ENCODE data around the gene KCP. TPM values are rescaled to one million over a fixed set of nuclear protein-coding genes. Genes with fewer than 3 reads are reported as not detected.
"Not testable (repeated sequence)": the region's sequence is repeated elsewhere in the genome, so short reads cannot be mapped to it uniquely, and the experiment has no call there.

Gene KCP
- polyA plus RNA-seq, 1 of the 3 experiments (the other 2 are of a cell fraction): not detected

DNA sequence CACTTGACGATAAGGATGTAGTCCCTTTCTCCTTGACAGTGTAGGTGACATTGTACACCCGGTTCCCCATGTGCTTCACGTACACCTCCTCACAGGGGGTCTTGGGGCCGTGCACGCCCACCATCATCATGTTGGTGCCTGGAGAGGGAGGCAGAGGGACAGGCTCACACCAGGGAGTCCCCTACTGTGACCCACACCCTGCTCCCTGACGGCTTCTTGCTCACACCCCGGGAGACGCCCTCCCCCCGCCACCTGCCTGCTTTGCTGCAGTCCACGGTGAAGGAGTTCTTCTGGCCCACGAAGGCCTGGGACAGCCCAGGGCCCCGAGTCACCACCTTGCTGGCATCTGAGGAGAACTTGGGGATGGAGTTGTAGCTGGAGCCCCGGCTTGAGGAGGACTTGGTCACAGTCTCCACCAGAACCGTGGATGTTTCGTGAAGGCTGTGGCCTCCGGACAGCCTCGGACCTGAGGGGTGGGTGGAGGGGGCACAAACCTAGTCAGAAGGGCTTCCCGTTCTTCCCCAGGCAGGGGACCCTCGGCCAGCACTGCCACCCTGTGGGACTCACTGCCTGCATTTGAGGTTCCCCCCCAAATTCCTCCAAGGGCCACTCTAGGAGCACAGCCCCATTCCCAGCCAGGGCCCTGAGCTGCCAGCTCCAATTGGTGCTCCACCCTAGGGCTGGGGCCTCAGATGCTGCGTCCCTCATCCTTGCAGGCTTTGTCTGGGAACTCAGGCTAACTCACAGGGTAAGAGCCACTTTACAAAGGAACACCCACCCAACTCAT, 2.4 kb upstream of the KCP start:
- H4K20me1 ChIP-seq (ENCODE audit: insufficient read depth); H3K9ac ChIP-seq; DNase-seq; H3F3A ChIP-seq (replicated peaks; ENCODE audit: insufficient read depth); H2AFZ ChIP-seq (ENCODE audit: low read depth); H3K9me3 ChIP-seq; H3K79me2 ChIP-seq (ENCODE audit: insufficient read depth); H3K27ac ChIP-seq (ENCODE audit: low read depth in 2 of 2, low read length in 1 of 2); H3K4me3 ChIP-seq (ENCODE audit: low read depth in 2 of 2, low read length in 1 of 2); H3K4me2 ChIP-seq; H3K36me3 ChIP-seq (replicated peaks in 1 of 2; ENCODE audit: control insufficient read depth in 1 of 2, insufficient read depth in 2 of 2, low read length in 1 of 2); H3K4me1 ChIP-seq (ENCODE audit: control insufficient read depth in 1 of 2, insufficient read depth in 2 of 2, low read depth in 1 of 2, low read length in 1 of 2); POLR2A ChIA-PET; H3K9me2 ChIP-seq: not testable (repeated sequence)
- 64% methylated on average over 5 of the region's 20 CpGs for WGBS (ENCODE audit: low lambda C conversion rate)
- CTCF ChIA-PET: interaction anchor here (0.8 to 1.7 kb wide), 3 partner anchors 10 to 34 kb away, joined by 3 to 4 read pairs (median 4); no protein-coding TSS in a partner anchor
- peaks cover 13% of the 10 kb centered on the region; the same call in 1 of the 2 replicates for H3K27me3 ChIP-seq (ENCODE audit: insufficient read depth)

DNA sequence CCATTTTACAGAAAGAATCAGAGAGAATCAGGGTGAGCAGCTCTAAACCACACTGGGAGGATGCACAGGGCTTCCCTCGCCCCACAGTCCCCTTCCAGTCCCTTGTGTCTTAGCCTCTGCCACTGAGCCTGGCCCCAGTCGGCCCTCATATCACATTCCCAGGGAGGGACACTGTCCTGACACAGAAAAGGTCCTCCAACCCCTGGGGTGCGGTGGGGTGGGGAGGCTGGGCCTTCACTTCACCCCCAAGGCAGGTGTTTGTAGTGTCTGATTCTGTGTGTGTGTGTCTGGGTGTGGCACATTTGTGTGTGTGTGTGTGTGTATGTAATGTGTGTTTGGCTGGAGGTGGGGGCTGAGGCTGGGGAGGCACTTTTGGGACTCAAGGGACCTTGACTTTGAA, 1.8 kb upstream of the KCP start:
- POLR2A ChIA-PET: no interaction called here

More for the DNA sequence above, 1.8 kb upstream of the KCP start:
- Histone ChIP-seq H3K4me2 (no peak overlapping the region), H3K27ac (ENCODE audit: low read depth in 2 of 2, low read length in 1 of 2) (no peak overlapping the region), H3F3A (replicated peaks; ENCODE audit: insufficient read depth) (no peaks in the 10 kb centered on the region), H2AFZ (ENCODE audit: low read depth) (no peak overlapping the region), H3K9me3 (no peaks in the 10 kb centered on the region), H4K20me1 (ENCODE audit: insufficient read depth) (no peaks in the 10 kb centered on the region), H3K36me3 (replicated peaks in 1 of 2; ENCODE audit: control insufficient read depth in 1 of 2, insufficient read depth in 2 of 2, low read length in 1 of 2) (no peaks in the 10 kb centered on the region), H3K4me1 (ENCODE audit: control insufficient read depth in 1 of 2, insufficient read depth in 2 of 2, low read depth in 1 of 2, low read length in 1 of 2) (peaks cover 0 to 4% of the 10 kb centered on the region in 2 experiments; a peak in 1 of 4 replicates), H3K9ac (no peak overlapping the region), H3K27me3 (ENCODE audit: insufficient read depth) (peaks cover 13% of the 10 kb centered on the region; the same call in 1 of the 2 replicates), H3K4me3 (ENCODE audit: low read depth in 2 of 2, low read length in 1 of 2) (no peak overlapping the region), H3K79me2 (ENCODE audit: insufficient read depth) (no peaks in the 10 kb centered on the region), H3K9me2 (no peaks in the 10 kb centered on the region)
- peak; percentile 24 for DNase-seq
- TF ChIP-seq, protein P1, sequence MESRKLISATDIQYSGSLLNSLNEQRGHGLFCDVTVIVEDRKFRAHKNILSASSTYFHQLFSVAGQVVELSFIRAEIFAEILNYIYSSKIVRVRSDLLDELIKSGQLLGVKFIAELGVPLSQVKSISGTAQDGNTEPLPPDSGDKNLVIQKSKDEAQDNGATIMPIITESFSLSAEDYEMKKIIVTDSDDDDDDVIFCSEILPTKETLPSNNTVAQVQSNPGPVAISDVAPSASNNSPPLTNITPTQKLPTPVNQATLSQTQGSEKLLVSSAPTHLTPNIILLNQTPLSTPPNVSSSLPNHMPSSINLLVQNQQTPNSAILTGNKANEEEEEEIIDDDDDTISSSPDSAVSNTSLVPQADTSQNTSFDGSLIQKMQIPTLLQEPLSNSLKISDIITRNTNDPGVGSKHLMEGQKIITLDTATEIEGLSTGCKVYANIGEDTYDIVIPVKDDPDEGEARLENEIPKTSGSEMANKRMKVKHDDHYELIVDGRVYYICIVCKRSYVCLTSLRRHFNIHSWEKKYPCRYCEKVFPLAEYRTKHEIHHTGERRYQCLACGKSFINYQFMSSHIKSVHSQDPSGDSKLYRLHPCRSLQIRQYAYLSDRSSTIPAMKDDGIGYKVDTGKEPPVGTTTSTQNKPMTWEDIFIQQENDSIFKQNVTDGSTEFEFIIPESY (IDR thresholded peaks at IDR 0.05; ENCODE audit: borderline replicate concordance, low read depth): no peak
- TF ChIP-seq JUND (IDR thresholded peaks at IDR 0.05) (no peak), SIN3A (IDR thresholded peaks at IDR 0.05; ENCODE audit: borderline replicate concordance, low read depth, low read length) (no peak), GATA2 (CRISPR knock-in tag; IDR thresholded peaks at IDR 0.05) (no peak), MXI1 (IDR thresholded peaks at IDR 0.05; ENCODE audit: low read depth, low read length) (no peak), NFIC (IDR thresholded peaks at IDR 0.05; ENCODE audit: borderline replicate concordance) (no peak), FOXM1 (IDR thresholded peaks at IDR 0.05; ENCODE audit: low read depth) (no peak), POLR2AphosphoS5 (IDR thresholded peaks at IDR 0.05; ENCODE audit: low read depth, low read length) (no peak), CHD2 (IDR thresholded peaks at IDR 0.05; ENCODE audit: low read length, partially characterized antibody) (no peak), SMC3 (IDR thresholded peaks at IDR 0.05; ENCODE audit: low read depth, low read length) (no peak), RCOR1 (IDR thresholded peaks at IDR 0.05; ENCODE audit: low read length) (no peak), NRF1 (IDR thresholded peaks at IDR 0.05; ENCODE audit: low read depth, low read length) (no peak), RFX5 (IDR thresholded peaks at IDR 0.05; ENCODE audit: low read length) (no peak)
- TF ChIP-seq, protein P2, sequence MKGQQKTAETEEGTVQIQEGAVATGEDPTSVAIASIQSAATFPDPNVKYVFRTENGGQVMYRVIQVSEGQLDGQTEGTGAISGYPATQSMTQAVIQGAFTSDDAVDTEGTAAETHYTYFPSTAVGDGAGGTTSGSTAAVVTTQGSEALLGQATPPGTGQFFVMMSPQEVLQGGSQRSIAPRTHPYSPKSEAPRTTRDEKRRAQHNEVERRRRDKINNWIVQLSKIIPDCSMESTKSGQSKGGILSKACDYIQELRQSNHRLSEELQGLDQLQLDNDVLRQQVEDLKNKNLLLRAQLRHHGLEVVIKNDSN (IDR thresholded peaks at IDR 0.05; ENCODE audit: borderline replicate concordance, low read depth): no peak
- TF ChIP-seq, protein P3, sequence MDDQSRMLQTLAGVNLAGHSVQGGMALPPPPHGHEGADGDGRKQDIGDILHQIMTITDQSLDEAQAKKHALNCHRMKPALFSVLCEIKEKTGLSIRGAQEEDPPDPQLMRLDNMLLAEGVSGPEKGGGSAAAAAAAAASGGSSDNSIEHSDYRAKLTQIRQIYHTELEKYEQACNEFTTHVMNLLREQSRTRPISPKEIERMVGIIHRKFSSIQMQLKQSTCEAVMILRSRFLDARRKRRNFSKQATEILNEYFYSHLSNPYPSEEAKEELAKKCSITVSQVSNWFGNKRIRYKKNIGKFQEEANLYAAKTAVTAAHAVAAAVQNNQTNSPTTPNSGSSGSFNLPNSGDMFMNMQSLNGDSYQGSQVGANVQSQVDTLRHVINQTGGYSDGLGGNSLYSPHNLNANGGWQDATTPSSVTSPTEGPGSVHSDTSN (IDR thresholded peaks at IDR 0.05): no peak
- TF ChIP-seq, protein P4, sequence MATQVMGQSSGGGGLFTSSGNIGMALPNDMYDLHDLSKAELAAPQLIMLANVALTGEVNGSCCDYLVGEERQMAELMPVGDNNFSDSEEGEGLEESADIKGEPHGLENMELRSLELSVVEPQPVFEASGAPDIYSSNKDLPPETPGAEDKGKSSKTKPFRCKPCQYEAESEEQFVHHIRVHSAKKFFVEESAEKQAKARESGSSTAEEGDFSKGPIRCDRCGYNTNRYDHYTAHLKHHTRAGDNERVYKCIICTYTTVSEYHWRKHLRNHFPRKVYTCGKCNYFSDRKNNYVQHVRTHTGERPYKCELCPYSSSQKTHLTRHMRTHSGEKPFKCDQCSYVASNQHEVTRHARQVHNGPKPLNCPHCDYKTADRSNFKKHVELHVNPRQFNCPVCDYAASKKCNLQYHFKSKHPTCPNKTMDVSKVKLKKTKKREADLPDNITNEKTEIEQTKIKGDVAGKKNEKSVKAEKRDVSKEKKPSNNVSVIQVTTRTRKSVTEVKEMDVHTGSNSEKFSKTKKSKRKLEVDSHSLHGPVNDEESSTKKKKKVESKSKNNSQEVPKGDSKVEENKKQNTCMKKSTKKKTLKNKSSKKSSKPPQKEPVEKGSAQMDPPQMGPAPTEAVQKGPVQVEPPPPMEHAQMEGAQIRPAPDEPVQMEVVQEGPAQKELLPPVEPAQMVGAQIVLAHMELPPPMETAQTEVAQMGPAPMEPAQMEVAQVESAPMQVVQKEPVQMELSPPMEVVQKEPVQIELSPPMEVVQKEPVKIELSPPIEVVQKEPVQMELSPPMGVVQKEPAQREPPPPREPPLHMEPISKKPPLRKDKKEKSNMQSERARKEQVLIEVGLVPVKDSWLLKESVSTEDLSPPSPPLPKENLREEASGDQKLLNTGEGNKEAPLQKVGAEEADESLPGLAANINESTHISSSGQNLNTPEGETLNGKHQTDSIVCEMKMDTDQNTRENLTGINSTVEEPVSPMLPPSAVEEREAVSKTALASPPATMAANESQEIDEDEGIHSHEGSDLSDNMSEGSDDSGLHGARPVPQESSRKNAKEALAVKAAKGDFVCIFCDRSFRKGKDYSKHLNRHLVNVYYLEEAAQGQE (IDR thresholded peaks at IDR 0.05; ENCODE audit: low read depth, low read length): no peak
- TF ChIP-seq, protein P5, sequence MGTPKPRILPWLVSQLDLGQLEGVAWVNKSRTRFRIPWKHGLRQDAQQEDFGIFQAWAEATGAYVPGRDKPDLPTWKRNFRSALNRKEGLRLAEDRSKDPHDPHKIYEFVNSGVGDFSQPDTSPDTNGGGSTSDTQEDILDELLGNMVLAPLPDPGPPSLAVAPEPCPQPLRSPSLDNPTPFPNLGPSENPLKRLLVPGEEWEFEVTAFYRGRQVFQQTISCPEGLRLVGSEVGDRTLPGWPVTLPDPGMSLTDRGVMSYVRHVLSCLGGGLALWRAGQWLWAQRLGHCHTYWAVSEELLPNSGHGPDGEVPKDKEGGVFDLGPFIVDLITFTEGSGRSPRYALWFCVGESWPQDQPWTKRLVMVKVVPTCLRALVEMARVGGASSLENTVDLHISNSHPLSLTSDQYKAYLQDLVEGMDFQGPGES (IDR thresholded peaks at IDR 0.05; ENCODE audit: low read depth, low read length): no peak
- 45% methylated on average over 3 of the region's 3 CpGs for WGBS (ENCODE audit: low lambda C conversion rate)
- CTCF ChIA-PET: interaction anchor here (0.8 to 6.2 kb wide), 2 partner anchors 9 to 178 kb away, joined by 3 to 69 read pairs; no protein-coding TSS in a partner anchor

Data from SK-N-SH (cell line).